Astrocyte of the cerebellum (primary cell): Measurements from ENCODE around the gene RAD23A.
"Not testable (repeated sequence)": the region's sequence is repeated elsewhere in the genome, so short reads cannot be mapped to it uniquely, and the experiment has no call there.

Source experiments
- DNase-seq: peaks from one replicate; pipeline ENCODE4 v3.0.0-alpha.2; 2011; ENCODE audit warnings: low read depth
- H3K4me3 ChIP-seq: 2 replicates; pipeline ENCODE4 v1.5.1; 2011; ENCODE audit warnings: mild to moderate bottlenecking, low read depth, low read length, moderate library complexity
- in situ Hi-C: cut with HindIII; loops from 2 replicates; pipeline ENCODE4 v1.10.0; 2017; ENCODE audit warnings: low sequenced_read_pairs
- TF ChIP-seq, protein P1 (sequence below): IDR thresholded peaks from 2 replicates; pipeline ENCODE4 v1.5.1; 2012; ENCODE audit warnings: low read length, low read depth, moderate library complexity, mild to moderate bottlenecking; ENCODE audit errors: missing control alignments

RAD23A gene

DNA sequence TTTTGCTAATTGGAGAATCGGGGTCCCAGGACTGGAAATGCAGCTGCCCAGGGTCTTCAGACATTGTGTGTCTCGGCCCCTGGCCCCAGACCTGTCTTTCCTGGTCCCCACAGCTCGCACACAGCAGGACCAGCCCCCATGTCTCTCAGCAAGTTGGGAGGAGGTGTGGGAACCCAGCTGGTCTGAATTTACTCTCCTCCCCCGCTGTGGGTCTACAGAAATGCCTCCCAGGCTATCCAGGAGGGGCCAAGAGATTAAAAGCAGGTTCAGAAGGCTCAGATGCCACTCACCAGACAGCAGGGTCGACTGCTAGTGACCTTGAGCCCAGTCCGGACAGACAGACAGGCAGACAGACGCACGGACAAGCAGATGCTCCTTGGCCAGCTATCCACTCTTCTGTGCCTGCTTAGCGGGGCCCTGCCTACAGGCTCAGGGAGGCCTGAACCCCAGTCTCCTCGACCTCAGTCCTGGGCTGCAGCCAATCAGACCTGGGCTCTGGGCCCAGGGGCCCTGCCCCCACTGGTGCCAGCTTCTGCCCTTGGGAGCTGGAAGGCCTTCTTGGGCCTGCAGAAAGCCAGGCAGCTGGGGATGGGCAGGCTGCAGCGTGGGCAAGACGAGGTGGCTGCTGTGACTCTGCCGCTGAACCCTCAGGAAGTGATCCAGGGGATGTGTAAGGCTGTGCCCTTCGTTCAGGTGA is 23.8 kb downstream of the RAD23A start, which contains the start of gene DAND5:
TSS of gene DAND5 (plus strand) at position 285 of the 697 bp plus-strand sequence. CDS start at position 370, 85 bp downstream.
- TF ChIP-seq, protein P1, sequence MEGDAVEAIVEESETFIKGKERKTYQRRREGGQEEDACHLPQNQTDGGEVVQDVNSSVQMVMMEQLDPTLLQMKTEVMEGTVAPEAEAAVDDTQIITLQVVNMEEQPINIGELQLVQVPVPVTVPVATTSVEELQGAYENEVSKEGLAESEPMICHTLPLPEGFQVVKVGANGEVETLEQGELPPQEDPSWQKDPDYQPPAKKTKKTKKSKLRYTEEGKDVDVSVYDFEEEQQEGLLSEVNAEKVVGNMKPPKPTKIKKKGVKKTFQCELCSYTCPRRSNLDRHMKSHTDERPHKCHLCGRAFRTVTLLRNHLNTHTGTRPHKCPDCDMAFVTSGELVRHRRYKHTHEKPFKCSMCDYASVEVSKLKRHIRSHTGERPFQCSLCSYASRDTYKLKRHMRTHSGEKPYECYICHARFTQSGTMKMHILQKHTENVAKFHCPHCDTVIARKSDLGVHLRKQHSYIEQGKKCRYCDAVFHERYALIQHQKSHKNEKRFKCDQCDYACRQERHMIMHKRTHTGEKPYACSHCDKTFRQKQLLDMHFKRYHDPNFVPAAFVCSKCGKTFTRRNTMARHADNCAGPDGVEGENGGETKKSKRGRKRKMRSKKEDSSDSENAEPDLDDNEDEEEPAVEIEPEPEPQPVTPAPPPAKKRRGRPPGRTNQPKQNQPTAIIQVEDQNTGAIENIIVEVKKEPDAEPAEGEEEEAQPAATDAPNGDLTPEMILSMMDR = no peak
- H3K4me3 ChIP-seq = no peak within 1 kb of the TSS
- in situ Hi-C loops = no loop called here
- no peak for DNase-seq

DNA sequence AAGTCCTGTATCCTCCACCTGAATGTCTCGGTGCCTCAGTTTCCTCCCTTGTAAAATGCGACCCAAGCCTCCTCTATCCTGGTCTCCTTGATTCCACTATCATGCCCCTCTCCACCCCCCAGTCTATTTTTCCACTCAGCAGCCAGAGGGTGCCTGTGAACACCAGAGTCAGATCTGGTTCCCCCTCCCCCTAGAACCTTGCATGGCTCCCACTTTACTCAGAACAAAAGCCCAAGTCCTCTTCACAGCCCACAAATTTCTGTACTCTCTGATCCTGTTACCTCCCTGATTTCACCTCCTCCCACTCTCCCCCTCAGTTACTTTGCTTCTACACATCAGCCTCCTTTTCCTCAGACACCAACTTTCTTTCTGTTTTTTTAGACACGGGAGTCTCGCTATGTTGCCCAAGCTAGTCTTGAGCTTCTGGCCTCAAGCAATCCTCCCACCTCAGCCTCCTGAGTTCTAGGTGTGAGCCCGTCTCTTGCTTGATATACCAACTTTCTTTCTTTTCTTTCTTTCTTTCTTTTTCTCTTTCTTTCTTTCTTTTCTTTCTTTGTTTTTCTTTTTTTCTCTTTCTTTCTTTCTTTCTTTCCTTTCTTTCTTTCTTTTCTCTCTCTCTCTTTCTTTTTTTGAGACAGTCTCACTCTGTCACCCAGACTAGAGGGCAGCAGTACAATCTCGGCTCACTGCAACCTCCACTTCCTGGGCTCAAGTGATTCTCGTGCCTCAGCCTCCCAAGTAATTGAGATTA is 24.6 kb downstream of the RAD23A start:
- in situ Hi-C loops = no loop called here
- no peak overlapping the region for H3K4me3 ChIP-seq
- TF ChIP-seq, protein P1 = no peak

DNA sequence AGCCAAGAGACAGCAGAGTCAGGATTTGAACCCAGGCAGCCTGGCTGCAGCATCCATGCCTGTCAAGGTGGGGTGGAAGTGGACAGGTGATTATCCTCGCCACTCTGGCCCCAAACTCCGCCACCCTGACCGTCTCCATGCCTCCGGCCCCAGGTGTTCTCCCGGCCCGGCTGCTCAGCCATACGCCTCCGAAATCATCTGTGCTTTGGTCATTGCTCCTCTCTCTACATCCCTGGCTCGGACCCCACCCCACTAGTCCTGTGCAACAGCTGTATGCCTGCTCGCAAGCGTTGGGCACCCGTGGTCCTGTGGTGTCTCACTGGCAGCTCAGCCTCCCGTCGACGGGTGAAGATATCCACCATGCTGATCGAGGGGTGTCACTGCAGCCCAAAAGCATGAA is 27.6 kb downstream of the RAD23A start:
- in situ Hi-C loops = no loop called here
- no peak for DNase-seq
- TF ChIP-seq, protein P1 = no peak
- no peak overlapping the region for H3K4me3 ChIP-seq

More for the DNA sequence above, 24.6 kb downstream of the RAD23A start:
- DNase-seq = no peak

DNA sequence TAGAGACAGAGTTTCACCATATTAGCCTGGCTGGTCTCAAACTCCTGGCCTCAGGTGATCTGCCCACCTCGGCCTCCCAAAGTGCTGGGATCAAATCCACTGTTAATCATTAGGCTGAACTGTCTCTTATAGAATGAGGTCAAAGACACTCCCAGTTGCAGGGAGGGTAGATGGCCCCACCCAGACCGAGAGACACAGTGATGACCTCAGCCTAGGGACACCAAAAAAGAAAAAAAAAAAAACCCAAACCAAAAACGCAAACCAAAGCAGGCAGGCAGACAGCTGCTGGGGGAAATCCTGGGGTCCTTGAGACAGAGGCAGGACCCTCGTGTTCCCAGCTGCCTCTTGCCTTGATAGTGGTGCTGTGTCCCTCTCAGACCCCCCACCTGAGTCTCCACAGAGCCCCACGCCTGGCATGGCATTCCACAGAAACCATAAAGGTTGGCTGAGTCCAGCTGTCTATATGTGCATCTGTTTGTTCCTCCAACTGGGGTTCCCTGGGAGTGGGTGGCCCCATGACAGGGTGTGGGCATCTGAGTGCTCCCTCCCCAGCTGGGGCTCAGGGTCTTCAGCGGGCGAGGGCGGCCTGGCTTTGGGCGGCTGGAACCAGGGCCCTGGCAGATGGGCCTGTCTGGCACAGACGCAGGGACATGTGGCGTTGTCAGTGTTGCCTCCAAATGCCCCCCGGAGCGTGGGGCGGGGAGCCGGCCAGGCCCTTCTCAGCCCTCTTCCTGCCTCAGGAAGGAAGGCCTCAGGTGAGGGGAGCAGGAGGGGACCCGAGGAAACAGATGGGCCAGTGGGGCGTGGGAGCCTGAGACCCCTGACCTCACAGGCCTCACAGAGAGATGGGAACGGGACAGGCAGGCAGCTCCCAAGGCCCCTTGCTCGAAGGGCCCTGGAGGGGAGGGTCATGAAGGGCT is 28.9 kb downstream of the RAD23A start:
- in situ Hi-C loops = no loop called here
- TF ChIP-seq, protein P1 = no peak
- no peak for DNase-seq
- H3K4me3 ChIP-seq = no peak overlapping the region

DNA sequence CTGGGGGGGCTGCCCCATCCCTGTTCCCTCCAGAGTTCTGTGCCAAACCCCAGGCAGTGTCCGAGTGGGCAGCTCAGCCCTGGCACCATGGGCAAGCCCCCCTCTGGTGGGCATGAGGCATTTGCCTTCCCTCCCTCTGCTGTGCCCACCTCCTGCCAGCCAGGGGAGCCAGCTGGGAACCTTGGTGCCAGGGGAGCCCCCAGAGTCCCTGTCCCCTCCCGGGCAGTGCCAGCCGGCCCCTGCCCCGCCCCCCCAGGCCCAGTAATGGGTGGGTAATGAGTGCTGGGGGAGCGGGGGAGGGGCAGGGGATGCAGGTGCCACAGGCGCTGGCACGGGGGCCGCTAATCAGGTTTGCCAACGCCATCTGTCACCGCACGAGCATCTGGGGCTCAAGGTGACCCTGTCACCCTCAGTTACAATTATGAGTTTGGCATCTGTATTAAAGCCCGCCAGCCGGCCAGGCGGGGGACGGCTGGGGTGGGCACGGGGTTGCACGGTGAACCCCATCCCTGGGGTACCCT is 29.6 kb downstream of the RAD23A start:
- TF ChIP-seq, protein P1 = no peak

DNA sequence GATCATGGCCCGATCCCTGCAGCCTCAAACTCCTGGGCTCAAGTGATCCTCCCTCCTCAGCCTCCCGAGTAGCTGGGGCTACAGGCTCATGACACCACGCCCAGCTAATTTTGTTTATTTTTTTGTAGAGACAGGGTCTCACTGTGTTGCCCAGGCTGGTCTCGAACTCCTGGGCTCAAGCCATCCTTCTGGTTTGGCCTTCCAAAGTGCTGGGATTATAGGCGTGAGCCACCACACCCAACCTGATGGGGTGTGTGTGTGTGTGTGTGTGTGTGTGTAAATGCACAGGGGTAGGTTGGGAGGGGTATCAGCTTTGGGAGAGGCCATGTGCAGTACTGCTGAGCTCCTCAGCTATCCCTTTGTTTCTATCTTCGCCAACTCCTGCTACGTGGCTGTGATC is 30.4 kb downstream of the RAD23A start:
- in situ Hi-C loops = not testable (repeated sequence)

More for the DNA sequence above, 29.6 kb downstream of the RAD23A start:
- H3K4me3 ChIP-seq = no peak overlapping the region
- in situ Hi-C loops = no loop called here
- DNase-seq = no peak

More for the DNA sequence above, 30.4 kb downstream of the RAD23A start:
- H3K4me3 ChIP-seq, DNase-seq: not testable (repeated sequence)
